NCI-H2029 (cell line): ENCODE measurements around the gene CCDC27.
"Not testable (repeated sequence)": the region's sequence is repeated elsewhere in the genome, so short reads cannot be mapped to it uniquely, and the experiment has no call there.

Source experiments
- DNase-seq: peaks from one replicate; lab custom pipeline; 2025; lab: John Stamatoyannopoulos, UW

The CCDC27 gene

GRCh38 chr1:3718764-3719163 lies 33.5 kb upstream of the CCDC27 start:
- no peak for DNase-seq

GRCh38 chr1:3721955-3722465 lies 30.2 kb upstream of the CCDC27 start:
- DNase-seq = no peak

GRCh38 chr1:3722846-3723245 lies 29.4 kb upstream of the CCDC27 start:
- no peak for DNase-seq

- DNase-seq = not testable (repeated sequence)
These were observed 27.7 kb upstream of the CCDC27 start for GRCh38 chr1:3724416-3725030.

GRCh38 chr1:3725366-3725765 lies 26.9 kb upstream of the CCDC27 start:
- no peak for DNase-seq

GRCh38 chr1:3727042-3727824 lies 25.0 kb upstream of the CCDC27 start:
- DNase-seq = no peak

- no peak for DNase-seq
These were observed 24.1 kb upstream of the CCDC27 start for GRCh38 chr1:3727825-3728776.

- no peak for DNase-seq
These were observed 22.4 kb upstream of the CCDC27 start for GRCh38 chr1:3729594-3730542.

- DNase-seq = no peak
These were observed 21.6 kb upstream of the CCDC27 start for GRCh38 chr1:3730543-3731247.

- no peak for DNase-seq
These were observed 20.4 kb upstream of the CCDC27 start for GRCh38 chr1:3731583-3732433.

- no peak for DNase-seq
These were observed 19.7 kb upstream of the CCDC27 start for GRCh38 chr1:3732434-3733093.

- DNase-seq = no peak
These were observed 19.0 kb upstream of the CCDC27 start for GRCh38 chr1:3733094-3733882.

- DNase-seq = no peak
These were observed 18.2 kb upstream of the CCDC27 start for GRCh38 chr1:3733883-3734589.

- DNase-seq = no peak
These were observed 17.6 kb upstream of the CCDC27 start for GRCh38 chr1:3734602-3735001.

- no peak for DNase-seq
These were observed 17.1 kb upstream of the CCDC27 start for GRCh38 chr1:3735027-3735681.

GRCh38 chr1:3735688-3736087 lies 16.6 kb upstream of the CCDC27 start:
- no peak for DNase-seq

GRCh38 chr1:3736131-3736561 lies 16.1 kb upstream of the CCDC27 start:
- no peak for DNase-seq
